HTR-8/SVneo (cell line): ENCODE results near the gene PLA2G5.
"Not testable (repeated sequence)": the region's sequence is repeated elsewhere in the genome, so short reads cannot be mapped to it uniquely, and the experiment has no call there.

ENCODE experiments used
- DNase-seq: peaks from one replicate; pipeline ENCODE4 v3.0.0; 2011; ENCODE audit warnings: low spot score, mixed read lengths; ENCODE audit not compliant: insufficient read length
- FAIRE-seq: peaks from 2 replicates; lab custom pipeline; 2011; peaks lifted over from hg19 to GRCh38; lab: Jason Lieb, UNC

Gene PLA2G5

DNA sequence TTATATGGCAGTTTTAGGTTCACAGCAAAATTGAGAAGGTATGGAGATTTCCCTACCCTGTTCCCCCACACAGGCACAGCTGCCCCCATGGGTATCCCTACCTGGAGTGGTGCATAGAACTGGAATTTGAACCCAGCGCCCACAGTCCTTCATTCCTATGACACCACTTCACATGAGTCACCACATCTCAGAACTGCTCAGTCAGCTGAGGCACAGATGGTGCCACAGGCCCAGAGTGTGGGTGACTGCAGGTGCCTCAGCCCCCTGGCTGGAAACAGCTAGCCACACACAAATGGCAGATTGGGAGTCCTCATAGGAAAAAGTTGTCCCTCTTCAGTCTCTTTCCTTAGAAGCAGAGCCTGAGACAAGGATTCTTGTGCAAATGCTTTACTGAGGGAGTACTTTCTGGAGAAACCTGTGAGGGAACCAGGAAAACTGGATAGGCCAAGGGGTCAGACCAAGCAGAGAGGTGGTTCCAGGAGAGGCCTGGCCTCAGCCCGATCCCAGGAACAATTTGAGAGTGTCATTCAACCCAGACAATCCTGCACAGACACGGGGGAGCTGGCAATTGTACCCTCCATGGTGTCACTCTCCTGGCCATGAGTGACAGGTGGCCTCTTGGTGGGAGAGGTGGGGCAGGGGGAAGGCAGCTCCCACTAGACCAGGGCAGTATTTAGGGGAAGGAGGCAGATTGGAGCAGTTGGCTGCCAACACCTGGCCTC, 42.4 kb downstream of the PLA2G5 start:
- FAIRE-seq (no peak), DNase-seq (no peak)

DNA sequence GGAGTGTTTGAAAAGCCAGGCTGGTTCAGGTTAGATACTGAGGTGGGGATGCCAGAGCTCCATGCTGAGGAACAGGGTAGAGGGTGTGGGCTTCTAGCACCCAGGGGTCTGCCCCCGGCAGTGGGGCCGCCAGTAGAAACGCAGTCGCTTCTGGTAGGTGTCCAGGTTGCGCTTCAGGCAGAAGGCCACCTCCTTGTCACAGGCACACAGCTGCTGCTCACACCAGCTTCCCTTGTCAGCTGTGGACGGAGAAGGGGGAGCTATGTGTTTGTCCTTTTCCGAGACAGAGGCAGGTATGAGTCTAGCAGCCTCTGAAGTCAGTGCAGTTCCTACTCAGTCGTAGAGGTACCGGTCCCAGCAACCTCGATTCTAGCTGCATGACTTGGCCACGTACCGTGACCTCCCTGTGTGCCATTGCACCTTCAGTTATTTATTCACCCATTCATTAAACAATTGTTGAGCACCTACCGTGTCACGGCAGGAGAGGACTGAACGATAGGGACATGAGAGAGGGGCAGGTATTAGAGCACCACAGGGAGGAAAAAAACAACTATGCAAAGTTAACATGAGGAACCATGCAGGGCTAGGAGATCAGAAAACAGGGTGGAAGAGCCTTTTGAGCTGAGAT, 44.1 kb downstream of the PLA2G5 start:
- DNase-seq (no peak), FAIRE-seq (no peak)

DNA sequence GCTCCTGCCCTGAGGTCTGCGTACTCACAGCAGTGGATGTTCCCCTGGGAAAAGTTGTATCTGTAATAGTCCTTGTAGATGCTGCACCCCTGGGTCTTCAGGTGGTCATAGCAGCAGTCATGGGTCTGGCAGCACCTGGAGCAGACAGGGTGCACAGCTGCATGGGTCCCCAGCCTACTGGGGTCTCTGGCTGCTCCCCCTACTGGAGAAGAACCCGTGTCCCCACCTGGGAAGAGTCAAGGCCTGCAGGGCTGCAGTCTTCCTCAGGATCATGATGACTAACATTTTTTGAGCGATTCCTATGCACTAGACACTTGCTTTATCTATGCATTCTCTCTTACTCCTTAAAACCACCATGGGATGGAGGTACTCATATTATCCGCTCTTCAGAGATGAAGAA, 45.5 kb downstream of the PLA2G5 start:
- DNase-seq (no peak), FAIRE-seq (no peak)

DNA sequence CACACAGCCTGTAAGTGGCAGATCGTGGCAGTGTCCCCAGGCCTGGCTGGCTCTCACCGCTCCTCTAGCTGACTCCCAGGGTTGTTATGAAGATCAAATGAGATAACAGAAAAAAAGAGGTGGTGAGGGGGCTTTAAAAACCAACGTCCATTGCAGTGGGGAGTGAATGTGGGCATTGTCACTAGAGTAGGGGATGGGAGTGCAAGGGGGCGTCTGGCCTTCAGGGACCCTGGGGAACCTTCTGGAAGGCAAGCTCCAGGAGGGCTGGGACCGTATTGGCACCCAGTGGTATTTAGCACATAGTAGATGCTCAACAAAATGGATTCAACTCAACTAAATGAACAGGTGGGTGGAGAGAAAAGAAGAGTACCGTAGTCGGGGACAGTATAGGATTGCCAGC, 45.9 kb downstream of the PLA2G5 start:
- no peak for DNase-seq
- FAIRE-seq, result no peak

DNA sequence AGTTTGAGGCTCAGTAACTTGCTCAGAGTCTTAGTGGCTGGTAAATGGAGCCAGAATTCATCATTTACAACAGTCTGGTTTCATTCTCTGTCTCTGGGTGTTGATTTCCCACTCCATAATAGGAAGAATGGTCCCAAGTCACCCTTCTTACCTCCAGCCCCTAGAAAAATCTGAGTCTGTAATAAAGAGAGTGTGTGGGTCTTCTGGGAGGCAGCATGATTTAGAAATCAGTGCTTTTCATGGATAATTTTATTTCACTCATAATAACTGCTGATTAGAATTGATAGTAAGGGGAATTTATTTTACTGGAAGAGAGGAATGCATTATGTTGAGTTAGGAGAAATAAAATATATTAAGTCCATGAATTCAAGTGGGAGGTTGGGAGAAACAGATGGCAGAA, 47.2 kb downstream of the PLA2G5 start:
- FAIRE-seq, result no peak
- DNase-seq, result no peak

DNA sequence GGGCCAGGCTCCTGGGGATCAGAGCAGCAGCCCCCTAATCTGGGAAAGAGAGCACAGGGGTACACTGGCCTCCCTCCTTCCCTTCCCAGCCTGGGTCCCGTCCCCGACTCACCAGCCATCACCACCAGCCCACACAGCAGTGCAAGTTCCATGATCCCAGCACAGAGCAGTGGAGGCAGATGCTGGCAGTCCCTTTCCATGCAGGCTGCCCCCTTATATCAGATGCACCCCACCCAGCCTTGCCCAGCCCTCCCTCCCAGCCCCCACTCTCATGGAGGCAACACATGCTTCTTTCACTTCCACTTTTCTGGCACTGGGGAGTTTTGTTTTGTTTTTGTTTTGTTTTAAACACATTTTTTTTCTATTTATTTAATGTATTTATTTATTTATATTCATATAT, 49.4 kb downstream of the PLA2G5 start, which contains the start of gene PLA2G2D:
Gene PLA2G2D (minus strand): TSS at position 190 of the 400 bp plus-strand sequence. CDS start 38 bp downstream, at position 152.
- DNase-seq (no peak), FAIRE-seq (no peak)

DNA sequence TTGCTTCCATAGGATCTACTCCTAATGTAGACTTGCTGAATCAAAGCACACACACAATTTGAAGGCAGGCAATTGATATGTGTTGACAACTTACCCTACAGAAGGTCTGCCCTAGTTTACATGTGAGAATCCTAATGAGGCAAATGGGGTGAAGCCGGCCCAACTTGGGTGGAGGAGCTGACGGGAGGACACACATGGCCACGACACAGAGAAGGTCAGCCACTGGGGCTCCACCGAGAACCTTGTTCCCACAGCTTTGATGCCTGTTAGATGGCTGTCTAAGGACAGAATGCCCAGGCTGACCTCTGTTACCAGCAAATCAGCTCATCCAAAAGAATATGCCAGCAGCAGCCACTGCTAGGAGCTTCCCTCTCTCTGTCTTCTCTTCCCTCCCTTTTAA, 50.8 kb downstream of the PLA2G5 start:
- DNase-seq (no peak), FAIRE-seq (no peak)

DNA sequence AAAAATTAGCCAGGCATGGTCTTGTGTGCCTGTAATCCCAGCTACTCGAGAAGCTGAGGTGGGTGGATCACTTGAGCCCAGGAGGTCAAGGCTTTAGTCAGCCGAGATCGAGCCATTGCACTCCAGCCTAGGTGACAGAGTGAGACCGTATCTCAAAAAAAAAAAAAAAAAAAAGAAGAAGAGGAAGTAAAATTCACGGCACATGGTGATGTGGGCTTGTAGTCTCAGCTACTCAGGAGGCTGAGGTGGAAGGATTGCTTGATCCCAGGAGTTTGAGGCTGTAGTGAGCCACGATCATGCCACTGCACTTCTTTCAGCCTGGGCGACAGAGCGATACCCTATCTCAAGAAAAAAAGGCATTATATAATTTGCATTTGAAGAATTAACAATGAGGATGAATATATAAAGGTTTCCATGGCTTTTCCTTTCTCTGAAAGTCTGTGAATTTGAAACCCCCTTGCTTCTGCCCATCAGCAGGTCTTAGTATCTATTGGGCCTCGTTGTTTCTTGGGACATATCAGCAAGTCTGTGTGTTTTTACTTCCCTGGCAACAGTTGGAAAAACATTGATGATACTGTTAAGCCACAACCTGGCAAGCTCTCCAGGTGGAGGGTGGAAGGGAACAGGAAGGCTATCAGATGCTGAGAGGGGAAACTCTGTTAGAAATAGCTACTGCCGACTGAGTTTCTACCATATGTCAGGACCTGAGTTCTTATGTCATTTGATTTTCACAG, 53.9 kb downstream of the PLA2G5 start:
- FAIRE-seq, result no peak
- DNase-seq, result no peak

DNA sequence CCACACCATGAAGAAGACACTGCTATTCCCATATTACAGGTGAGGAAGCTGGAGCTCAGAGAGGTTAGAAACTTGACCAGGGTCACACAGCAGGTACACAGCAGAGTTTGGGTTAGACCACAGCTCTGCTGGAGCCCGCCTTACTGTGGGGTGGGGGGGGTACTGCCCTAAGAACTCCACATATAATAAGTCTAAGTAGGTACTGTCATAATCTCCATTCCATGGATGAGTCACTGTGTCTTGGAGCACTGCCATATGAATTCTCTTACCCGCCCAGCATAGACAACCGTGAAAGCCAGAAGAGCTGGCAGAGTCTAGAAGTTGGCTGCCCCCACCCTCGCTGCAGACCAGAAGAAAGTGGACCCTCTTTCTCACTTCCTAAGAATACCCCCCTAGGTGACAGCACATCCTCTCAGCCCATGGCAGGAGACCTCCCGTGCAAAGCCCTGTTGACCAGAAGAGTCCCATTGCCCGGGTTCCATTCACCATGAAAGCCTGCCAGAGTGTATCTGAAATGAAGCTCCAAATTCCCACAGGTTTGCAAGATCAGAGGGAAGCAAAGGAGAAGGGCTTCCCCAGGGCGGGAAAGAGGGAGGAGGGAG, 54.6 kb downstream of the PLA2G5 start:
- FAIRE-seq, result no peak

DNA sequence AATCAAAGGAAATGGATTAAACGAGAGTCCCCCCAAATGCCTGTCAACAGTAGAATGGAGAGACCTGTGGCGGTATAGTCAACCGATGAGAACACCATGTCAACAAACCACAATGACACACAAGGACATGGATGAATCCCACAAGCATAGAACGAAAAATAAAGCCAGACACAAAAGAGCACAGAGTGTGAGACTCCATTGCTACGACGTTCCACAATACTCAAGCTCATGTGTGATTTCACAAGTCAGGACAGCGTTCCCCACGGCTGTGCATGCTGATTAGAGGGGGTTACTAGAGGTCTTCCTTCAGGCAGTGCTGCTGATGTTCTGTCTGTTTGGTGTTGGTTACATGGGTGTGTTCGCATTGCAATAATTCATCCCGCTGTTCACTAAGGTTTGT, 55.1 kb downstream of the PLA2G5 start:
- no peak for FAIRE-seq
- no peak for DNase-seq

More for the DNA sequence above, 54.6 kb downstream of the PLA2G5 start:
- DNase-seq, result peak; percentile 75

DNA sequence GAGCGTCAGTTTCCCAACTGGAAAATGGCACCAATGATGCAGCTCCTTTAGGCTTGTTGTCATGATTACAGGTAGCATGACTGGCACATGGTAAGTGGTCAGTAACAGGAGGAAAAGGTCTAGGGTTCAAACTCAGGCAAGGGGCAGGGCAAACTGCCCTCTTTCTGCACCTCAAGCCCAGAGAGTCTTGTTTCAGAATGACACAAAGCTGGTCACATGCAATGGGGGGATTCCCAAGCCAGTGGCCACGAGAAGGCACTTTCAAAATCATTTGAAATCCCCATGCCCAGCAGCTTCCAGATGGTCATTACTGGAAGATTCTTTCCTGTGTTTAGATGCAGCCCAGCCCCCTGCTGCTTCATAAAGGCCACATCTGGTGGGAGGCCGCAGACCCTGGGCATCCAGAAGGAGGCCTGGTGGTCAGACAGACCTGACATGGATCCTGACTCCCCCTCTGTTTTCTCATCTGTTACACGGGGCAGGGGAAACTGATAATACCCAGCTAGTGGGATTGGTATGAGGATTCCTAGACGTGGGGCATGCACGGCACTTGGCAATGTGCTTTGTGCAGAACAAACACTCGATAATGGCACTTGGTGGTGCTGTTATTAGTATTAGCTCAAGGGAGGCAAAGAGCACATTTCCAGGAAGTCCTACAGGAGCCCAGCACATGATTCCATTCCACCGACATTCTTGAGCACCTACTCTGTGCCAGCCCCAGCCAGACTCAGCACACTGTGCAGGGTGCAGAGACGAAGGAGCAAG, 56.2 kb downstream of the PLA2G5 start:
- FAIRE-seq, result no peak

DNA sequence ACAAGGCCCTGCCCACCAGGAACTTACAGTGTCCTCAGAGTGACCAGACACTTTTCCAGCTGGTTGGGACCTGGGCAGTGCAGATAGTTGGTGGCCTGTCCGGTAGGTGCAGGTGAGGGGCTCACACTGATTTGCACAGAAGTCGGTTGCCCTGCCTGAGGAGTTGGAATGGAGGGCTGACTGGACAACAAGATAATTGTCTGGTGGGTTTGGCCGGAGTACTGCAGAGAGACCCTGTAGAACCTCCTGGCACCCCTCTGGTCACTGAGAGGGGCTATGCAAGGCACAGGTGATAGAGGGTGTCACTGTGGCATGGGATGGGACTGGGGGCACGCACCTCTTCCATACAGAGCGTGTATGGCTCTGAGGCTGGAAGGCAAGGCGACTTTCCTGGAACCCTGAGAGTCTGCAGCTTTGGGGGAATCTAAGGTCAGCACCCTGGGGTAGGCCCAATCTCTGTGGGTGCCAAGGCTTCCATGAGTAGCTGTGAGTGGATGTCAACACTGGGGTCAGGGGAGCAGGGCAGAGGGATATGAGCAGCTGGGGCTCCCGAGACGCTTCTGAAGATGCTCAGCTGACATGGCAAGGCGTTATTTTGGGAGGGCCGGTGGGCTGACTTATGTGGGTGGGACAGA, 56.9 kb downstream of the PLA2G5 start:
- DNase-seq (no peak), FAIRE-seq (no peak)

More for the DNA sequence above, 56.2 kb downstream of the PLA2G5 start:
- no peak for DNase-seq

DNA sequence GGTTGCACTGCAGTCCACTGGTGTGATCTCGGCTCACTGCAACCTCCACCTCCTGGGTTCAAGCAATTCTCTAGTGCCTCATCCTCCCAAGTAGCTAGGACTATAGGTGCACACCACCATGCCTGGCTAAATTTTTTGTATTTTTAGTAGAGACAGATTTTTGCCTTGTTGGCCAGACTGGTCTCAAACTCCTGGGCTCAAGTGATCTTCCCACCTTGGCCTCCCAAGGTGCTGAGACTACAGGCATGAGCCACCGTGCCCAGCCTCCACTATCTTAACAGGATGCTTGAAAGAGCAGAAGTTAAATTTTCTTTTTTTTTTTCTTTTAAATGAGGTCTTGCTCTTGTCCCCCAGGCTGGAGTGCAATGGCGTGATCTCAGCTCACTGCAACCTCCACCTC, 60.5 kb downstream of the PLA2G5 start:
- FAIRE-seq, DNase-seq: not testable (repeated sequence)

DNA sequence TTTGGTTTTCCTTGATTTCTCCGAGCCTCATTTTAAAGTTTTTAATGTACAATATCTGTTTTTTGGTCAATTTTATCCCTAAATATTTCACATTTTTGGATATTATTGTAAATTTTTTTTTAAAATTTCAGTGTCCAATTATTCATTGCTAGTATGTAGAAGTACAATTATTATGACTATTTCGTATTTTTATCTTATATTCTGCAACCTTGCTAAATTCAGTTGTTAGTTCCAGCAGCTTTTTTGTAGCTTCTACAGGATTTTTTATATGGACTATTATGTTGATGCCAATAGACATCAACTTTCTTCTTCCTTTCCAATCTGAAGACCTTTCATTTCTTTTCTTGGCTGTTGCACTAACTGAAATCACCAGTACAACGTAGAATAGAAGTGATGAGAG, 65.0 kb downstream of the PLA2G5 start:
- no peak for FAIRE-seq
- DNase-seq, result no peak

DNA sequence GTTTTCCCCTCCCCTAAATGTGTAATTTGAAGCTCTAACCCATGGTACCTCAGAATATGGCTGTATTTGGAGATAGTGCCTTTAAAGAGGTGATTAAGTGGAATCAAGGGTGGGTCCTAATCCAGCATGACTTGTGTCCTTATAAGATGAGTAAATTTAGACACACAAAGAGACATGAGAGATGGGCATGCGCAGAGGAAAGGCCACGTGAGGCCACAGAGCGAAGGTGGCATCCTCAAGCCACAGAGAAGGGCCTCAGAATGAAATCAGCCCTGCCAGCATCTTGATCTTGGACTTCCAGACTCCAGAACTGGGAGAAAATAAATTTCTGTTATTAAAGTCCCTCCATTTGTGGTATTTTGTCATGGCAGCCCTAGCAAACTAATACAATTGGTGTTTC, 66.3 kb downstream of the PLA2G5 start:
- no peak for DNase-seq
- no peak for FAIRE-seq

DNA sequence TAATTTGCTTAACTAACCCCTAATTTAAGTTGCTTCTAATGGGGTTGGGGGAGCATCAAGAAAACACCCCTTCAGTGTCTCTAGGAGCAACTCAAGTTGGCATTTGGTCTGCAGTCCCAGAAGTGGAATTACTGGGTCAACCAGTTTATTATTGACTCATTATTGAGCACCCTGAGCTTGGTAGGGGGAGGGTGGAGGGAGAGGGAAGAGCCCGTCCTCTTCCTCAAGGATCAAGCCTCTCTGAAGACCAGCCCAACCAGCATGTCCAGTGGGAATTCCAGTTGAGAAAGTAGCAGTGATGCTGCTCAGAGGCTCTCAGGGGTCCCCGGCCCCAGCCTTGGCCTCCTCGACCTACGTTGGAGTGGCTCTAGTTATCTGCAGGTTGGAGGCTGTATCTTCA, 67.1 kb downstream of the PLA2G5 start:
- FAIRE-seq, result no peak

DNA sequence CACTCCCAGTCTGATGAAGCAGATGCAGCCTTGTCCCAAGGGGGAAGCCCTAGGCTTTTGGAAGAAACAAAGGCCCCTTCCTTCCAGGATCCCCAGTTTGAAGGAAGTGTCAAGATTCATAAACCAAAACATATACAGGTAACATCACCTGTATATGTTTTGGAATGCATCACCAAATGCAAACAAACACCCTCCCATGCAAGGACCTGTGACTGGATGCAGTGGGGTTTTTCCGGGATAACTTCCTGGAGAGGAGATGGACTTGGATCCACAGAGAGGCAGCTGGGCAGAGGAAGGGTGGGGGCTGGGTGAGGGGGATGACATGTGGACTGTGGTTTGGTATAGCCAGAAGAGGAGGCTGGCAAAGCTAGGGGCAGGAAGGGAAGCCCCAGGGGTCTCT, 67.6 kb downstream of the PLA2G5 start:
- DNase-seq, result no peak
- FAIRE-seq, result no peak

More for the DNA sequence above, 67.1 kb downstream of the PLA2G5 start:
- DNase-seq, result no peak

DNA sequence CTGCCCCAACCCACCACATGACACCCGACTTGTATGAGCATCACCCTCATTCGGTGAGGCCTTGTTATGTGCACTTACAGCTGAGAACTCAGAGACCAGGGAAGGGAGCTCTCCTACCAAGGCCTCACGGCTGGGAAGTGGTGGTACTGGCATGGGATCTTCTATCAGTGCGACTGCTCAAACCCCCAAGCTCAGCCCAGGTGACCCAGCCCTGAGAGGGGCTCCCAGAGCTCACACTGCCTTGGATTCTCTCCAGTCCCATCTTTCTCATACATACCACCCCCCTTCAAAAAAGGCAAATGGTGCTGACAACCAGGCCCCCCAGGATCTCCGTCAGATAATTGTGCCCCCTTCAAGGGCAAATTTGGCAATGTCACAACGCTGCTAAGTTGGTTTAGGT, 68.4 kb downstream of the PLA2G5 start:
- FAIRE-seq (no peak), DNase-seq (no peak)

DNA sequence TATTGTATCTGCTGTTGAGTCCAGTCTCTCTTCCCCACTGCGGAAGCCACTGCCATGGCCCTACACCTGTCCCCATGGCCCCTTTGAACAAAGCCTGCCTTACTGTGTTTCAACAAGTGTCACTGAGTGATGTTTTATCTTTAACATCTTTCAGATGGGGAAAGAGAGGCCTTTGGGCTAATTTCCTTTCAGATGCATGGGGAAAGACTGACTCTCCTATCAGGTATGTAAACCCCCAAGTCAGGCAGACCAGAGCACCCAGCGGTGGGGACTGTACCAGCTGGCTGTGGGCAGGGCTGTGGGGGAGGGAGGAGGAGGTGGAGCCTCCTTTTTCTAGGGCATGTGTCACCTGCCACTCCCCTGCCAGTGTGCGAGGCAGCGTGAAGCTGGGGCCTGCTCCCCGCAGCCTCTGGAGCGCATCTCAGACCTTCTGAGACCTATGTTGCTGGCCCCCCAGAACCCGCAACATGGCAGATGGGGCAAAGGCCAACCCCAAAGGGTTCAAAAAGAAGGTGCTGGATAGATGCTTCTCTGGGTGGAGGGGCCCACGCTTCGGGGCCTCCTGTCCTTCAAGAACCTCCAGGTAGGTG, 69.1 kb downstream of the PLA2G5 start, which contains the start of gene PLA2G2F:
Gene PLA2G2F (plus strand): TSS at position 363 of the 590 bp plus-strand sequence. CDS start 105 bp downstream, at position 468.
- DNase-seq (no peak), FAIRE-seq (no peak)
